H9 (cell line): ENCODE measurements around the gene RPP14. TPM values are rescaled to one million over a fixed set of nuclear protein-coding genes. Genes with fewer than 3 reads are reported as not detected.

ENCODE experiments used
- DNase-seq: peaks from one replicate; pipeline ENCODE4 v3.0.0-alpha.2; 2017
- H2AFZ ChIP-seq: one replicate; pipeline ENCODE4 v1.6.1; 2013; ENCODE audit warnings: mild to moderate bottlenecking, low read length, control low read depth, moderate library complexity
- H2AK5ac ChIP-seq: 2 replicates; pipeline ENCODE4 v1.6.1; 2013; ENCODE audit warnings: low read length, control low read depth, mixed read lengths; ENCODE audit not compliant: insufficient read length
- H2BK120ac ChIP-seq: one replicate; pipeline ENCODE4 v1.6.1; 2013; ENCODE audit warnings: low read depth, mild to moderate bottlenecking, low read length, control low read depth, inconsistent platforms; ENCODE audit not compliant: poor library complexity, severe bottlenecking
- H2BK12ac ChIP-seq: 2 replicates; pipeline ENCODE4 v1.6.1; 2013; ENCODE audit warnings: low read length, control low read depth, mixed read lengths, low read depth; ENCODE audit not compliant: insufficient read length
- H2BK15ac ChIP-seq: 2 replicates; pipeline ENCODE4 v1.6.1; 2013; ENCODE audit warnings: low read depth, low read length, control low read depth
- H2BK20ac ChIP-seq: one replicate; pipeline ENCODE4 v1.6.1; 2013; ENCODE audit warnings: low read depth, mild to moderate bottlenecking, low read length, control low read depth, inconsistent platforms; ENCODE audit not compliant: poor library complexity, severe bottlenecking
- H2BK5ac ChIP-seq: 2 replicates; pipeline ENCODE4 v1.6.1; 2013; ENCODE audit warnings: low read length, control low read depth, mixed read lengths; ENCODE audit not compliant: insufficient read length
- H3K14ac ChIP-seq: 2 replicates; pipeline ENCODE4 v1.6.1; 2013; ENCODE audit warnings: low read length, control low read depth; ENCODE audit not compliant: insufficient read depth
- H3K18ac ChIP-seq: 2 replicates; pipeline ENCODE4 v1.6.1; 2013; ENCODE audit warnings: low read depth, mild to moderate bottlenecking, mixed read lengths, low read length, control low read depth; ENCODE audit not compliant: insufficient read length
- H3K23ac ChIP-seq: 2 replicates; pipeline ENCODE4 v1.6.1; 2013; ENCODE audit warnings: low read length, control low read depth, mixed read lengths, low read depth; ENCODE audit not compliant: insufficient read length
- H3K23me2 ChIP-seq: 2 replicates; pipeline ENCODE4 v1.6.1; 2013; ENCODE audit warnings: low read depth, mild to moderate bottlenecking, mixed read lengths, low read length, control low read depth; ENCODE audit not compliant: insufficient read length, poor library complexity, severe bottlenecking
- H3K27ac ChIP-seq: 2 replicates; pipeline ENCODE4 v1.5.1; 2013; ENCODE audit warnings: low read length, control low read depth, mixed read lengths, low read depth; ENCODE audit not compliant: insufficient read length
- H3K27me3 ChIP-seq: 2 replicates; pipeline ENCODE4 v1.6.1; 2013; ENCODE audit warnings: low read length, control low read depth, inconsistent platforms; ENCODE audit not compliant: insufficient read depth
- H3K4ac ChIP-seq: 2 replicates; pipeline ENCODE4 v1.6.1; 2013; ENCODE audit warnings: low read depth, mild to moderate bottlenecking, control low read depth, inconsistent platforms, low read length, moderate library complexity
- H3K4me1 ChIP-seq: 2 replicates; pipeline ENCODE4 v1.6.1; 2013; ENCODE audit warnings: low read length, control low read depth, inconsistent platforms; ENCODE audit not compliant: insufficient read depth
- H3K4me2 ChIP-seq: 2 replicates; pipeline ENCODE4 v1.6.1; 2013; ENCODE audit warnings: low read length, control low read depth, mixed read lengths; ENCODE audit not compliant: insufficient read length, insufficient read depth
- H3K56ac ChIP-seq: 2 replicates; pipeline ENCODE4 v1.6.1; 2013; ENCODE audit warnings: low read depth, mild to moderate bottlenecking, mixed read lengths, low read length, control low read depth; ENCODE audit not compliant: insufficient read length
- H3K79me1 ChIP-seq: 2 replicates; pipeline ENCODE4 v1.6.1; 2013; ENCODE audit warnings: low read depth, mild to moderate bottlenecking, moderate library complexity, low read length, control low read depth, inconsistent platforms; ENCODE audit not compliant: insufficient read depth, poor library complexity, severe bottlenecking
- H3K79me2 ChIP-seq: 2 replicates; pipeline ENCODE4 v1.6.1; 2013; ENCODE audit warnings: low read length, control low read depth, inconsistent platforms; ENCODE audit not compliant: insufficient read depth
- H3K9ac ChIP-seq: 2 replicates; pipeline ENCODE4 v1.6.1; 2013; ENCODE audit warnings: low read length, control low read depth, mixed read lengths; ENCODE audit not compliant: insufficient read length; ENCODE audit errors: extremely low read depth
- H3K9me3 ChIP-seq: one replicate; pipeline ENCODE4 v1.6.1; 2013; ENCODE audit warnings: low read depth, low read length, inconsistent platforms; ENCODE audit not compliant: control insufficient read depth
- H3T11ph ChIP-seq: one replicate; pipeline ENCODE4 v1.6.1; 2013; ENCODE audit warnings: mild to moderate bottlenecking, low read length, control low read depth, inconsistent platforms
- H4K20me1 ChIP-seq: one replicate; pipeline ENCODE4 v1.6.1; 2013; ENCODE audit not compliant: control insufficient read depth, insufficient read length, insufficient read depth
- H4K5ac ChIP-seq: 2 replicates; pipeline ENCODE4 v1.6.1; 2013; ENCODE audit warnings: low read depth, mild to moderate bottlenecking, mixed read lengths, low read length, control low read depth; ENCODE audit not compliant: insufficient read length
- H4K8ac ChIP-seq: replicated peaks from 2 replicates; pipeline ENCODE4 v1.6.1; 2013; ENCODE audit warnings: low read length, control low read depth, mixed read lengths, low read depth; ENCODE audit not compliant: insufficient read length
- H4K91ac ChIP-seq: 2 replicates; pipeline ENCODE4 v1.6.1; 2013; ENCODE audit warnings: low read depth, mild to moderate bottlenecking, moderate library complexity, mixed read lengths, low read length, control low read depth; ENCODE audit not compliant: insufficient read length
- H3K27ac Mint-ChIP-seq, 3 experiments: 2 replicates in 2 of 3; 3 replicates in 1 of 3; pipeline ENCODE4 v1.8.0; 2020 to 2021; ENCODE audit warnings: mixed read lengths in 3 of 3, mild to moderate bottlenecking in 1 of 3, moderate library complexity in 1 of 3
- H3K27me3 Mint-ChIP-seq: 2 replicates; pipeline ENCODE4 v1.8.0; 2021; ENCODE audit warnings: low read depth, mild to moderate bottlenecking, moderate library complexity, mixed read lengths
- H3K36me3 Mint-ChIP-seq, 3 experiments: 2 replicates in 2 of 3; 3 replicates in 1 of 3; pipeline ENCODE4 v1.8.0; 2020 to 2021; ENCODE audit warnings: low read depth in 3 of 3, mixed read lengths in 3 of 3; ENCODE audit not compliant: insufficient read depth in 1 of 3
- H3K4me1 Mint-ChIP-seq, 2 experiments: 2 replicates each; pipeline ENCODE4 v1.8.0; 2020; ENCODE audit warnings: mixed read lengths in 2 of 2
- H3K4me3 Mint-ChIP-seq, 2 experiments: 2 replicates in 1 of 2; 3 replicates in 1 of 2; pipeline ENCODE4 v1.8.0; 2020 to 2021; ENCODE audit warnings: mild to moderate bottlenecking in 2 of 2, mixed read lengths in 2 of 2, moderate library complexity in 1 of 2
- H3K9me3 Mint-ChIP-seq, 2 experiments: 2 replicates in 1 of 2; 3 replicates in 1 of 2; pipeline ENCODE4 v1.8.0; 2020; ENCODE audit warnings: mild to moderate bottlenecking in 2 of 2, mixed read lengths in 2 of 2, moderate library complexity in 1 of 2
- CTCF ChIP-seq: fragments of 200-600 bp; sonication (generic); conservative IDR thresholded peaks from 3 replicates; pipeline ENCODE4 v1.8.0; 2021; ENCODE audit warnings: antibody characterized with exemption, mild to moderate bottlenecking
- WGBS: extraction: QIAGEN DNeasy Blood & Tissue Kit; methylation state at CpG from one replicate; pipeline ENCODE4 v1.1.7; 2013; ENCODE audit warnings: missing lambda C conversion rate, low lambda C conversion rate, mixed read lengths; ENCODE audit not compliant: insufficient read length; ENCODE audit errors: extremely low coverage; 5-methylcytosine and 5-hydroxymethylcytosine counted together
- total RNA-seq: library from RNA; stranded (reverse); gene quantifications from 2 replicates; pipeline ENCODE4 v1.2.1, GENCODE V29; 2021

RPP14 gene
- total RNA-seq, 1 experiment from 2014 or later = 23.9 TPM

GRCh38 chr3:58336135-58336882 lies 30.3 kb downstream of the RPP14 start:
- Histone ChIP-seq H2BK20ac (no peak overlapping the region), H3K9me3 (no peaks in the 10 kb centered on the region), H3K4me1 (no peaks in the 10 kb centered on the region; the same call in 1 of the 2 replicates), H3K23ac (no peak overlapping the region), H2BK5ac (no peak overlapping the region), H3K9ac (no peak overlapping the region), H3K79me2 (no peaks in the 10 kb centered on the region), H2BK15ac (no peak overlapping the region), H3K56ac (no peak overlapping the region), H3K27ac (no peak overlapping the region), H2AFZ (no peak overlapping the region), H3T11ph (no peak overlapping the region), H4K8ac (no peak overlapping the region), H3K4ac (no peak overlapping the region), H2BK12ac (no peak overlapping the region), H2AK5ac (no peak overlapping the region), H4K91ac (no peak overlapping the region), H3K27me3 (no peaks in the 10 kb centered on the region; the same call in 1 of the 2 replicates), H4K20me1 (no peaks in the 10 kb centered on the region), H3K4me2 (no peak overlapping the region), H4K5ac (no peak overlapping the region), H2BK120ac (no peak overlapping the region), H3K18ac (no peak overlapping the region), H3K23me2 (peaks cover 4% of the 10 kb centered on the region), H3K79me1 (no peaks in the 10 kb centered on the region), H3K14ac (no peak overlapping the region)
- DNase-seq = no peak
- TF ChIP-seq CTCF = no peak
- no peak overlapping the region for H3K27ac Mint-ChIP-seq
- peaks cover 10 to 23% of the 10 kb centered on the region in 2 experiments for H3K4me1 Mint-ChIP-seq
- peaks cover 30% of the 10 kb centered on the region for H3K27me3 Mint-ChIP-seq
- H3K9me3 Mint-ChIP-seq = no peaks in the 10 kb centered on the region
- H3K36me3 Mint-ChIP-seq = no peaks in the 10 kb centered on the region
- WGBS = no CpG with 5 or more reads among the region's 3 CpGs
- no peak overlapping the region for H3K4me3 Mint-ChIP-seq
